GM18499 (cell line): ENCODE measurements around the gene IFI35.
"Not testable (repeated sequence)": the region's sequence is repeated elsewhere in the genome, so short reads cannot be mapped to it uniquely, and the experiment has no call there.

ENCODE experiments used
- ATAC-seq: cut with Tn5 transposase; IDR thresholded peaks from one replicate; pipeline ENCODE4 v1.9.1; 2021; ENCODE audit warnings: moderate number of reproducible peaks; ENCODE audit not compliant: insufficient read depth, unreplicated experiment

IFI35 gene

GRCh38 chr17:43006639-43007551, at the start of gene IFI35:
IFI35 (plus strand) TSS chr17:43006784; CDS start chr17:43006948, 164 bp downstream.
- ATAC-seq, result no peak

GRCh38 chr17:42964161-42964932, 42.2 kb upstream of the IFI35 start, which contains the start of gene AARSD1:
AARSD1 (minus strand) TSS chr17:42964454; CDS start chr17:42964440, 14 bp downstream.
- no peak for ATAC-seq

- ATAC-seq, result no peak
These were observed 38.7 kb upstream of the IFI35 start for GRCh38 chr17:42967925-42968324.

GRCh38 chr17:42969001-42969581, 37.5 kb upstream of the IFI35 start:
- ATAC-seq, result no peak

- ATAC-seq, result no peak
These were observed 35.0 kb upstream of the IFI35 start for GRCh38 chr17:42971589-42971988.

GRCh38 chr17:42973323-42973722, 33.3 kb upstream of the IFI35 start:
- not testable (repeated sequence) for ATAC-seq

- ATAC-seq, result no peak
These were observed 31.3 kb upstream of the IFI35 start for GRCh38 chr17:42975265-42975664.

GRCh38 chr17:42975701-42976100, 30.9 kb upstream of the IFI35 start:
- not testable (repeated sequence) for ATAC-seq

GRCh38 chr17:42979511-42980273, 26.9 kb upstream of the IFI35 start, which contains the start of gene PTGES3L:
PTGES3L (minus strand) TSS chr17:42980080; CDS start chr17:42980053, 27 bp downstream.
- no peak for ATAC-seq

- no peak for ATAC-seq
These were observed 26.3 kb upstream of the IFI35 start, which contains the start of gene RUNDC1 for GRCh38 chr17:42980274-42980765. RUNDC1 (plus strand) TSS chr17:42980565; CDS start chr17:42980577, 12 bp downstream.

- ATAC-seq, result no peak
These were observed 25.7 kb upstream of the IFI35 start for GRCh38 chr17:42980766-42981397.

- ATAC-seq, result no peak
These were observed 24.3 kb upstream of the IFI35 start for GRCh38 chr17:42982266-42982665.

- no peak for ATAC-seq
These were observed 21.4 kb upstream of the IFI35 start for GRCh38 chr17:42985225-42985624.

- no peak for ATAC-seq
These were observed 17.4 kb upstream of the IFI35 start for GRCh38 chr17:42989141-42989540.

GRCh38 chr17:42989726-42990652, 16.6 kb upstream of the IFI35 start:
- ATAC-seq, result no peak

GRCh38 chr17:42991471-42991870, 15.1 kb upstream of the IFI35 start:
- ATAC-seq, result no peak

- ATAC-seq, result no peak
These were observed 13.7 kb upstream of the IFI35 start for GRCh38 chr17:42992872-42993271.

- not testable (repeated sequence) for ATAC-seq
These were observed 12.7 kb upstream of the IFI35 start for GRCh38 chr17:42993913-42994312.
